Cardiac muscle cell (in vitro differentiated cells and primary cell): Measurements from ENCODE around the gene DPF3. TPM values are rescaled to one million over a fixed set of nuclear protein-coding genes. Genes with fewer than 3 reads are reported as not detected.
A peak's percentile ranks its signal among the peaks of the same experiment; 100 is the strongest.

Source experiments
- DNase-seq, 2 donors: peaks; one replicate each; pipeline versions ENCODE4 v3.0.0 to v3.0.0-alpha.2; 2010 to 2017; ENCODE audit warnings: low read depth in 1 of 2, low spot score in 1 of 2
- H3K27ac ChIP-seq: fragments of 200-600 bp; sonication (generic); 2 replicates; pipeline ENCODE4 v1.5.1; 2016
- H3K27me3 ChIP-seq: fragments of 200-600 bp; sonication (generic); 2 replicates; pipeline ENCODE4 v1.6.0; 2016; ENCODE audit warnings: control low read depth
- H3K36me3 ChIP-seq: fragments of 200-600 bp; sonication (generic); 2 replicates; pipeline ENCODE4 v1.5.1; 2016; ENCODE audit warnings: control low read depth
- H3K4me1 ChIP-seq: fragments of 200-600 bp; sonication (generic); 2 replicates; pipeline ENCODE4 v1.8.1; 2017; ENCODE audit warnings: low read depth, mild to moderate bottlenecking, mixed run types
- H3K4me3 ChIP-seq: fragments of 200-600 bp; sonication (generic); 2 replicates; pipeline ENCODE4 v1.5.1; 2016; ENCODE audit warnings: mild to moderate bottlenecking
- H3K9me3 ChIP-seq: fragments of 200-600 bp; sonication (generic); 2 replicates; pipeline ENCODE4 v1.5.1; 2017; ENCODE audit warnings: low read depth, mild to moderate bottlenecking, control low read depth
- polyA plus RNA-seq: library from polyadenylated mRNA; unstranded; fragments of >200 nt; fragmentation: Nextera tagmentation; extraction: Ambion mirVana; gene quantifications from 2 replicates; pipeline ENCODE4 v1.2.1, GENCODE V29; 2016
- total RNA-seq: library from RNA; depleted of rRNA; stranded (reverse); fragments of >200 nt; gene quantifications from 2 replicates; pipeline ENCODE4 v1.2.3, GENCODE V29; 2016
- TF ChIP-seq, protein P1 (sequence below): IDR thresholded peaks from 2 replicates; pipeline ENCODE4 v1.5.1; 2012; ENCODE audit warnings: low read depth, mild to moderate bottlenecking, low read length

DPF3 gene
- total and polyA plus RNA-seq, 2 experiments from 2014 or later = 25.9 to 84.8 TPM

GRCh38 chr14:72605921-72606220 is 288.0 kb downstream of the DPF3 start:
- TF ChIP-seq, protein P1, sequence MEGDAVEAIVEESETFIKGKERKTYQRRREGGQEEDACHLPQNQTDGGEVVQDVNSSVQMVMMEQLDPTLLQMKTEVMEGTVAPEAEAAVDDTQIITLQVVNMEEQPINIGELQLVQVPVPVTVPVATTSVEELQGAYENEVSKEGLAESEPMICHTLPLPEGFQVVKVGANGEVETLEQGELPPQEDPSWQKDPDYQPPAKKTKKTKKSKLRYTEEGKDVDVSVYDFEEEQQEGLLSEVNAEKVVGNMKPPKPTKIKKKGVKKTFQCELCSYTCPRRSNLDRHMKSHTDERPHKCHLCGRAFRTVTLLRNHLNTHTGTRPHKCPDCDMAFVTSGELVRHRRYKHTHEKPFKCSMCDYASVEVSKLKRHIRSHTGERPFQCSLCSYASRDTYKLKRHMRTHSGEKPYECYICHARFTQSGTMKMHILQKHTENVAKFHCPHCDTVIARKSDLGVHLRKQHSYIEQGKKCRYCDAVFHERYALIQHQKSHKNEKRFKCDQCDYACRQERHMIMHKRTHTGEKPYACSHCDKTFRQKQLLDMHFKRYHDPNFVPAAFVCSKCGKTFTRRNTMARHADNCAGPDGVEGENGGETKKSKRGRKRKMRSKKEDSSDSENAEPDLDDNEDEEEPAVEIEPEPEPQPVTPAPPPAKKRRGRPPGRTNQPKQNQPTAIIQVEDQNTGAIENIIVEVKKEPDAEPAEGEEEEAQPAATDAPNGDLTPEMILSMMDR = no peak

GRCh38 chr14:72605096-72605920 is 288.6 kb downstream of the DPF3 start:
- DNase-seq = no peak
- Histone ChIP-seq H3K4me1 (no peaks in the 10 kb centered on the region), H3K27me3 (no peaks in the 10 kb centered on the region), H3K36me3 (no peaks in the 10 kb centered on the region), H3K4me3 (no peak overlapping the region), H3K27ac (no peak overlapping the region), H3K9me3 (no peaks in the 10 kb centered on the region)
- TF ChIP-seq, protein P1 = no peak

More at GRCh38 chr14:72605921-72606220, 288.0 kb downstream of the DPF3 start:
- Histone ChIP-seq H3K36me3 (no peaks in the 10 kb centered on the region), H3K27ac (no peak overlapping the region), H3K9me3 (no peaks in the 10 kb centered on the region), H3K27me3 (no peaks in the 10 kb centered on the region), H3K4me1 (no peaks in the 10 kb centered on the region), H3K4me3 (no peak overlapping the region)
- DNase-seq = no peak

DNA sequence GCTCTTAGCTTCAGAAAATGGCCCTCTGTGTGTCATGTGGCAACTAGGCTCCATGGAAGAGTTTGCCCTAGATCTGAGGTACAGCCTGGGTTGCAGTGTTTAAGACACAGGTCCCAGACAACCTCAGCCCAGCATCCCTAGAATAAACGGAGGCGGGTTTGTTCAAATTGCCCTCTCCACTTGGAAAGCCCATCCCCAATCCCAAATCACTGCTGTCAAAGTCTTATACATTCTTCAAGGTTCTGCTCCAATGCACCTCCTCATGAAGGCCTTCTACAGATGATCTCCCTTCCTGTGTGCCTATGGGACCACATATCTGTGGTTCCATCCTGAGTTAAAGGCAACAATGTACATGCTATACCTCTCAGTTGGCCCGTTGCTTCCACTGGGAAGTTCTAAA is 289.8 kb downstream of the DPF3 start:
- Histone ChIP-seq H3K27ac (no peak overlapping the region), H3K4me3 (no peak overlapping the region), H3K4me1 (peaks cover 8% of the 10 kb centered on the region), H3K27me3 (no peaks in the 10 kb centered on the region), H3K9me3 (no peaks in the 10 kb centered on the region), H3K36me3 (no peaks in the 10 kb centered on the region)
- TF ChIP-seq, protein P1 = no peak
- DNase-seq = no peak

GRCh38 chr14:72603639-72604038 is 290.3 kb downstream of the DPF3 start:
- Histone ChIP-seq H3K27me3 (no peaks in the 10 kb centered on the region), H3K36me3 (no peaks in the 10 kb centered on the region), H3K9me3 (no peaks in the 10 kb centered on the region), H3K27ac (no peak overlapping the region), H3K4me3 (no peak overlapping the region), H3K4me1 (peaks cover 8% of the 10 kb centered on the region)
- peak in 1 of 2 donors; percentile 32 for DNase-seq
- TF ChIP-seq, protein P1 = no peak

GRCh38 chr14:72600551-72601330 is 293.2 kb downstream of the DPF3 start:
- Histone ChIP-seq H3K4me3 (no peak overlapping the region), H3K36me3 (no peaks in the 10 kb centered on the region), H3K9me3 (no peaks in the 10 kb centered on the region), H3K27ac (no peak overlapping the region), H3K27me3 (no peaks in the 10 kb centered on the region), H3K4me1 (peaks cover 8% of the 10 kb centered on the region)
- DNase-seq = no peak
- TF ChIP-seq, protein P1 = no peak
